Stomach smooth muscle (tissue), 2 donors: ENCODE measurements around the gene OR8D1.

Source experiments
- H3K27ac ChIP-seq: one replicate; pipeline ENCODE4 v1.7.0; 2013; ENCODE audit warnings: mild to moderate bottlenecking, low read length, inconsistent platforms
- H3K27me3 ChIP-seq, 2 donors: one replicate each; pipeline ENCODE4 v1.7.0; 2013; ENCODE audit warnings: low read length in 2 of 2; ENCODE audit not compliant: insufficient read depth in 2 of 2, control insufficient read depth in 1 of 2
- H3K36me3 ChIP-seq, 2 donors: one replicate each; pipeline ENCODE4 v1.7.0; 2013; ENCODE audit warnings: low read length in 2 of 2; ENCODE audit not compliant: control insufficient read depth in 2 of 2, insufficient read depth in 2 of 2
- H3K4me1 ChIP-seq: one replicate; pipeline ENCODE4 v1.7.0; 2013; ENCODE audit warnings: low read length; ENCODE audit not compliant: control insufficient read depth, insufficient read depth
- H3K4me3 ChIP-seq, 2 donors: one replicate each; pipeline ENCODE4 v1.7.0; 2013; ENCODE audit warnings: low read length in 2 of 2
- H3K9ac ChIP-seq, 2 donors: one replicate each; pipeline ENCODE4 v1.7.0; 2013; ENCODE audit warnings: low read length in 2 of 2, mild to moderate bottlenecking in 1 of 2
- H3K9me3 ChIP-seq, 2 donors: one replicate each; pipeline ENCODE4 v1.7.0; 2013; ENCODE audit warnings: low read length in 2 of 2; ENCODE audit not compliant: control insufficient read depth in 2 of 2
- donor health status: healthy.
- donor health status: Pancreatic carcinoma.

Gene OR8D1

DNA sequence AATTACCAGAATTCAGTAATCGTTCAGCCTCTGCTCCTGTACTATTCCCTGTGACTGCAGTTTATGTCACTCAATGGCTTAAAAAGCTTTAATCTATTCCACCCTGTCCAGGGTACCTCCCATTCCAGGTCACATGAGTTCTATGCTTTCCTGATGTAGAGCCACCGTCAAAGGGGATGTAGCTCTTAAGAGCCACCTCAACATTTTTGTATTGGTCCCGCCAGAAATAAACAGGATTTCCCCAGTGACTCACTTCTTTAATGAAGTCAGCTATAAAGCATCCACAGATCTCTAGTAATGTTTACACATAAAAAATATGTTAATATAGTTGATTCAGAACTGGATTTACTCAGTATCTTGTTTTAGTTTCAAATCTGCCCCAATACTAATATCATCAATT lies 1.3 kb upstream of the OR8D1 start:
- Histone ChIP-seq H3K36me3 (no peaks in the 10 kb centered on the region), H3K9me3 (no peaks in the 10 kb centered on the region), H3K27ac (no peak overlapping the region)

GRCh38 chr11:124313131-124313530 lies 618 bp downstream of the OR8D1 start:
- Histone ChIP-seq H3K4me3 (no peak overlapping the region), H3K27ac (no peak overlapping the region), H3K4me1 (no peaks in the 10 kb centered on the region), H3K27me3 (no peaks in the 10 kb centered on the region), H3K9ac (no peak overlapping the region), H3K9me3 (no peaks in the 10 kb centered on the region), H3K36me3 (no peaks in the 10 kb centered on the region)

More for the DNA sequence above, 1.3 kb upstream of the OR8D1 start:
- H3K27me3 ChIP-seq = no peaks in the 10 kb centered on the region
- no peaks in the 10 kb centered on the region for H3K4me1 ChIP-seq
- no peak overlapping the region for H3K4me3 ChIP-seq
- H3K9ac ChIP-seq = no peak overlapping the region

DNA sequence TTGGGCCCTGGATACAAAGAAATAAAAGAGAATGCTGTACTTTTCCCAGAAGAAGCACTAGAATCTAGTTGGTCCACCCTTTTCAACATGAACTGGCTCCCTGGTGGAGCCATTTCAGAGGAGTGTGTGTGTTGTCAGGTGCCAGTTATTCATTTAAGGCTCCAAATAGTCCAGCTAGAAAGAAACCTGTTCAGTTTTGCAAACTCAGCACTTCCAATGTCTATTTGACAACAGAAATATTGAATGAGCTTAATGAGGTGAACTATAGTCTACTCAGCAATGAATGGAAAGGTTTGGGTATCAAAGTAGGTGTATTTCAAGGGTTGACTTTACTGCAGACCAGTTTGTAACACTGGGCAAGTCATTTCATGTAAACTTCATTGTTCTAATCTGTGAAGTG lies 2.1 kb downstream of the OR8D1 start:
- Histone ChIP-seq H3K36me3 (no peaks in the 10 kb centered on the region), H3K4me3 (no peak overlapping the region), H3K9me3 (no peaks in the 10 kb centered on the region), H3K4me1 (no peaks in the 10 kb centered on the region), H3K27ac (no peak overlapping the region), H3K27me3 (no peaks in the 10 kb centered on the region), H3K9ac (no peak overlapping the region)

- H3K36me3 ChIP-seq = no peaks in the 10 kb centered on the region
- H3K27ac ChIP-seq = no peak overlapping the region
- H3K4me3 ChIP-seq = no peak overlapping the region
- H3K27me3 ChIP-seq = no peaks in the 10 kb centered on the region
- no peaks in the 10 kb centered on the region for H3K9me3 ChIP-seq
- no peaks in the 10 kb centered on the region for H3K4me1 ChIP-seq
- no peak overlapping the region for H3K9ac ChIP-seq
These were observed 2.5 kb downstream of the OR8D1 start for GRCh38 chr11:124311269-124311668.

DNA sequence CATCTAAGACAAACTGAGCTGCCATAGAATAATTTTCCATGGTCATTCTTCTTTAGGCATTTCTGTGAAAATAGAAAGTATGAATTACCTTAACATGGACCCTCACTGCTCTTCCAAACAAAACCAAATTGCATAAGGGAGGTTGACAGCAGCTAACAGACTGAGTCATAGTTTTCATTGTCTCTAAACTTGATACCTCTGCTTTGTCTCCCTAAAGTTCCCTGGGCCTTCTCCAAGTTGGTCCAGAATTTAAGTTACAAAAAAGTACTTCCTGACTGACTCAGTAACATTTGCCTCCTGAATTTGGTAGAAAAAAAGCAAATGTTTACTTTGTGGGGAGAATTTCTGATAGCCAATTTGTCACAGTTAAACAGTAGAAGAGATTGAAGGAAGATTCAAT lies 3.0 kb downstream of the OR8D1 start:
- Histone ChIP-seq H3K9me3 (no peaks in the 10 kb centered on the region), H3K27me3 (no peaks in the 10 kb centered on the region), H3K36me3 (no peaks in the 10 kb centered on the region), H3K4me1 (no peaks in the 10 kb centered on the region), H3K27ac (no peak overlapping the region), H3K4me3 (no peak overlapping the region), H3K9ac (no peak overlapping the region)

DNA sequence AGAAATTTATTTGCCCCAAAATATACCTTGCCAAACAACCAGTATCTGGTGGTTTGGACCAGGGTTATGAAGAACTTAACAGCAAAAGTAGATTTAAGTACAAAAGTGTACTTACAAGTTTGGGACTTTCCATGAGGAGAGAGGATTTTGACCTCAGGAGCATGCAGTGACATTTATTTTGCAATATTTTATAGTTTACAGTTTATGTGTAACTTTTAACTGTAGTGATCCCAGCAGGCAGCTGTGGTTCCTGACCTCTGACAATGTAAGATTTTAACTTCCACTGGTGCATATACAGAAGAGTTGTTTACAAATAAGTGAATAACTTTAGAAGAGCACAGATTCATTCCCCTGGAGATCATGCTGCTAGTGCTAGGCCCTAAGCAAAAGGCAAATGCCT lies 6.7 kb downstream of the OR8D1 start:
- Histone ChIP-seq H3K36me3 (no peaks in the 10 kb centered on the region), H3K27me3 (no peaks in the 10 kb centered on the region), H3K9me3 (no peaks in the 10 kb centered on the region), H3K4me1 (no peaks in the 10 kb centered on the region), H3K9ac (no peak overlapping the region), H3K4me3 (no peak overlapping the region), H3K27ac (no peak overlapping the region)

GRCh38 chr11:124302347-124303125 lies 11.2 kb downstream of the OR8D1 start:
- no peaks in the 10 kb centered on the region for H3K36me3 ChIP-seq
- no peak overlapping the region for H3K27ac ChIP-seq
- H3K4me3 ChIP-seq = no peak overlapping the region
- no peak overlapping the region for H3K9ac ChIP-seq
- H3K4me1 ChIP-seq = no peaks in the 10 kb centered on the region
- H3K9me3 ChIP-seq = peaks cover 0 to 5% of the 10 kb centered on the region in 2 donors
- H3K27me3 ChIP-seq = no peaks in the 10 kb centered on the region

GRCh38 chr11:124301548-124301947 lies 12.2 kb downstream of the OR8D1 start:
- Histone ChIP-seq H3K4me3 (no peak overlapping the region), H3K9me3 (peaks cover 0 to 5% of the 10 kb centered on the region in 2 donors), H3K36me3 (no peaks in the 10 kb centered on the region), H3K27ac (no peak overlapping the region), H3K9ac (no peak overlapping the region), H3K4me1 (no peaks in the 10 kb centered on the region), H3K27me3 (no peaks in the 10 kb centered on the region)

- no peaks in the 10 kb centered on the region for H3K36me3 ChIP-seq
- H3K4me3 ChIP-seq = no peak overlapping the region
- no peak overlapping the region for H3K9ac ChIP-seq
- H3K9me3 ChIP-seq = peaks cover 0 to 5% of the 10 kb centered on the region in 2 donors
- H3K27me3 ChIP-seq = no peaks in the 10 kb centered on the region
- H3K4me1 ChIP-seq = no peaks in the 10 kb centered on the region
- H3K27ac ChIP-seq = no peak overlapping the region
These were observed 15.8 kb downstream of the OR8D1 start for GRCh38 chr11:124297921-124298320.

DNA sequence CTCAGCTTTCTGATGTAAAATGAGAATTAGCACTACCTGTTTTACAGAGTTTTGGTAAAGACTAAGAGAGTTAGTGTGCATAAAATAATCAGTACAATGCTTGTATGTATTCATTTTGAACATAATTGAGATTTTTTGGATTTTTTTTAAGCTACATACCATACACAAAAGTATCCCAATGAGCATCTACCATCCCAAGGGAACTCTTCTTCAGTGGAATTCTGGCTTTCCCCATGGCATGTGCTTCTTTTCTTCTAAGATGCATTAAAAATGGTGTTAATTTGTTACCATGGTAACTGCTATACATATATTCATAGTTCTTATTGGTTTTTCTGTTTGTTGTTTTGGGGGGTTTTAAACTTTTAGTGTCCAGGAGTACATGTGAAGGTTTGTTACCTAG lies 17.7 kb downstream of the OR8D1 start:
- Histone ChIP-seq H3K9me3 (peaks cover 0 to 5% of the 10 kb centered on the region in 2 donors), H3K27ac (no peak overlapping the region), H3K27me3 (no peaks in the 10 kb centered on the region), H3K36me3 (no peaks in the 10 kb centered on the region), H3K4me3 (no peak overlapping the region), H3K4me1 (no peaks in the 10 kb centered on the region), H3K9ac (no peak overlapping the region)

- no peak overlapping the region for H3K9ac ChIP-seq
- no peaks in the 10 kb centered on the region for H3K9me3 ChIP-seq
- no peak overlapping the region for H3K27ac ChIP-seq
- no peaks in the 10 kb centered on the region for H3K4me1 ChIP-seq
- no peaks in the 10 kb centered on the region for H3K36me3 ChIP-seq
- no peak overlapping the region for H3K4me3 ChIP-seq
- H3K27me3 ChIP-seq = no peaks in the 10 kb centered on the region
These were observed 19.1 kb downstream of the OR8D1 start for GRCh38 chr11:124294687-124295086.
